Heart left ventricle (tissue), 13 donors: Measurements from ENCODE around the gene ZAP70.

Experiments used
- POLR2A ChIP-seq, 2 donors: fragments of 450-650 bp; IDR thresholded peaks; one replicate each; pipeline ENCODE4 v1.6.1; 2017; ENCODE audit warnings: antibody characterized with exemption in 2 of 2, mild to moderate bottlenecking in 2 of 2, moderate library complexity in 2 of 2
- TF ChIP-seq, protein P1 (sequence below), 12 donors: fragments of 200-600 bp; sonication (generic) in 4 of 12; IDR thresholded peaks; one replicate each; pipeline versions ENCODE4 v1.5.0 to v1.8.0; 2018 to 2022; ENCODE audit warnings: antibody characterized with exemption in 12 of 12, mild to moderate bottlenecking in 5 of 12
- donor health status: ischemic (EF 13 %, LVEDD 7.1; RV severe dilation, severe dysfunction).
- donor health status: DM: no; HTN: yes; CAD: no.
- donor health status: DM: no; HTN: no; CAD: no.
- donor health status: ischemic (EF 25% LVEDD 6.9; RV normal size, moderate dysfunction).
- donor health status: ischemic (EF 25% LVEDD 5.7; RV mildly dilated, moderate dysfunction).
- donor health status: ischemic (EF 35%, LVEDD 5.7; RV mildly dilated, moderate dysfunction).
- donor health status: nonischemic (EF 11% LVEDD 7.7; RV severe dilation, severe dysfunction).
- donor health status: DM: yes; HTN: yes; CAD: no.
- donor health status: PGD.
- donor health status: ischemic (EF 29% LVEDD 5.4; RV normal size, mild dysfunction).
- donor health status: nonischemic (EF 23%, LVEDD 6.1; RV moderate dilation, normal function).

DNA sequence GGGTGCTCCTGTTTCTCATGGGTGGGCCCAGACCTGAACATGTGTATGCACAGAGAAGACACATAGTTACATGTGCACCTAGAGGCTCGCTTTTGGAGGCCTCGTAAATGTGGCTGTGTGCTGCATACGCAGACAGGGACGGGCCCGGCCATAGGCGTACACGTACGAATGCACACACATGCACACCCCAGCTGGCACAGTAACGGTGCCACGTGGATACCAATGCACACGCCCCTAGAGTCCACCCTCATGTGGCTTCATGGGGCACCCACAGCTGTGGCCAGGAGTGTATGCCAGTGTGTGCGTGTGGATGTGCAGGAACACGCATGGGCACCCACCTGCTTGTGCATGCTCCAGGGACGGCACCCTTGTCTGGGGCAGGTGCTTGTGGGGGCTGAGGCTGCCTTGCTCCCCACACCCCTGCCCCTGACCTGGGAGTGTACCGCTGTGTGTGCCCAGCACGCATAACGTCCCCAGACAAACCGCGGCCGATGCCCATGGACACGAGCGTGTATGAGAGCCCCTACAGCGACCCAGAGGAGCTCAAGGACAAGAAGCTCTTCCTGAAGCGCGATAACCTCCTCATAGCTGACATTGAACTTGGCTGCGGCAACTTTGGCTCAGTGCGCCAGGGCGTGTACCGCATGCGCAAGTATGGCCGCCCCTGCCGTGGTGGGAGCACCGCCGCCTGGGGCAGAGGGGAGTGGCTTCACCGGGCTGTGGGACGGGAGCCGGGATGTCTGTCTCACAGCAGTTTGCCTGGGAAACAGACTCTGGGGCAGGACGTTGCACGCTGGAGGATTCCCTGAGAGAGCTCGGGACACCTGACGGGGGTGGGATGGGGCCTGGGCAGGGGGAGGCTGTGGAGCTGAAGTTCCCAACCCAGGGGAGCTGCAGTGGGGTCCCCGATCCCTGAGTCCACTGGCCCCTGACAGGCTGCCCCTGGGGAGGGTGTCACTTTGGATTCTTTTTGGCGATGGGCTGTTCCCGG, 21.0 kb downstream of the ZAP70 start:
- TF ChIP-seq, protein P1, sequence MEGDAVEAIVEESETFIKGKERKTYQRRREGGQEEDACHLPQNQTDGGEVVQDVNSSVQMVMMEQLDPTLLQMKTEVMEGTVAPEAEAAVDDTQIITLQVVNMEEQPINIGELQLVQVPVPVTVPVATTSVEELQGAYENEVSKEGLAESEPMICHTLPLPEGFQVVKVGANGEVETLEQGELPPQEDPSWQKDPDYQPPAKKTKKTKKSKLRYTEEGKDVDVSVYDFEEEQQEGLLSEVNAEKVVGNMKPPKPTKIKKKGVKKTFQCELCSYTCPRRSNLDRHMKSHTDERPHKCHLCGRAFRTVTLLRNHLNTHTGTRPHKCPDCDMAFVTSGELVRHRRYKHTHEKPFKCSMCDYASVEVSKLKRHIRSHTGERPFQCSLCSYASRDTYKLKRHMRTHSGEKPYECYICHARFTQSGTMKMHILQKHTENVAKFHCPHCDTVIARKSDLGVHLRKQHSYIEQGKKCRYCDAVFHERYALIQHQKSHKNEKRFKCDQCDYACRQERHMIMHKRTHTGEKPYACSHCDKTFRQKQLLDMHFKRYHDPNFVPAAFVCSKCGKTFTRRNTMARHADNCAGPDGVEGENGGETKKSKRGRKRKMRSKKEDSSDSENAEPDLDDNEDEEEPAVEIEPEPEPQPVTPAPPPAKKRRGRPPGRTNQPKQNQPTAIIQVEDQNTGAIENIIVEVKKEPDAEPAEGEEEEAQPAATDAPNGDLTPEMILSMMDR (IDR thresholded peaks at IDR 0.05): no peak
- TF ChIP-seq POLR2A (IDR thresholded peaks at IDR 0.05): no peak
